GM23248 (cell line): ENCODE data around the gene CFAP43. TPM values are rescaled to one million over a fixed set of nuclear protein-coding genes. Genes with fewer than 3 reads are reported as not detected.

Source experiments
- DNase-seq: peaks from one replicate; pipeline ENCODE4 v3.0.0-alpha.2; 2015
- H2AFZ ChIP-seq: fragments of 200-600 bp; sonication (generic); 2 replicates; pipeline ENCODE4 v1.6.1; 2016; ENCODE audit warnings: antibody characterized with exemption
- H3F3A ChIP-seq: fragments of 200-600 bp; sonication (generic); 2 replicates; pipeline ENCODE4 v1.6.1; 2016; ENCODE audit warnings: mild to moderate bottlenecking, antibody characterized with exemption, mixed run types; ENCODE audit not compliant: insufficient read depth
- H3K27ac ChIP-seq: fragments of 200-600 bp; sonication (generic); 2 replicates; pipeline ENCODE4 v1.5.1; 2016; ENCODE audit warnings: mild to moderate bottlenecking
- H3K27me3 ChIP-seq: fragments of 200-600 bp; sonication (generic); replicated peaks from 2 replicates; pipeline ENCODE4 v1.6.1; 2016; ENCODE audit warnings: mild to moderate bottlenecking; ENCODE audit not compliant: insufficient read depth
- H3K36me3 ChIP-seq: fragments of 200-600 bp; sonication (generic); 2 replicates; pipeline ENCODE4 v1.6.1; 2016; ENCODE audit warnings: low read depth, mild to moderate bottlenecking
- H3K4me1 ChIP-seq: fragments of 200-600 bp; sonication (generic); 2 replicates; pipeline ENCODE4 v1.6.1; 2016; ENCODE audit warnings: mild to moderate bottlenecking; ENCODE audit not compliant: insufficient read depth
- H3K4me2 ChIP-seq: fragments of 200-600 bp; sonication (generic); one replicate; pipeline ENCODE4 v1.6.1; 2016; ENCODE audit warnings: mild to moderate bottlenecking; ENCODE audit not compliant: unreplicated experiment
- H3K4me3 ChIP-seq: fragments of 200-600 bp; sonication (generic); 2 replicates; pipeline ENCODE4 v1.5.1; 2016; ENCODE audit warnings: mild to moderate bottlenecking
- H3K79me2 ChIP-seq: fragments of 200-600 bp; sonication (generic); 2 replicates; pipeline ENCODE4 v1.6.1; 2016; ENCODE audit warnings: mild to moderate bottlenecking; ENCODE audit not compliant: insufficient read depth
- H3K9ac ChIP-seq: fragments of 200-600 bp; sonication (generic); 2 replicates; pipeline ENCODE4 v1.6.1; 2016; ENCODE audit warnings: mild to moderate bottlenecking
- H3K9me2 ChIP-seq: fragments of 200-600 bp; sonication (generic); 2 replicates; pipeline ENCODE4 v1.6.1; 2016; ENCODE audit warnings: mixed run types, mild to moderate bottlenecking, moderate library complexity; ENCODE audit not compliant: insufficient read depth
- H3K9me3 ChIP-seq: fragments of 200-600 bp; sonication (generic); one replicate; pipeline ENCODE4 v1.6.1; 2017; ENCODE audit warnings: low read depth
- H4K20me1 ChIP-seq: fragments of 200-600 bp; sonication (generic); 2 replicates; pipeline ENCODE4 v1.6.0; 2016; ENCODE audit not compliant: insufficient read depth
- EZH2 ChIP-seq: fragments of 200-600 bp; sonication (generic); IDR thresholded peaks from 2 replicates; pipeline ENCODE4 v1.6.1; 2018; ENCODE audit warnings: antibody characterized with exemption, mild to moderate bottlenecking; ENCODE audit not compliant: insufficient read depth, poor library complexity, severe bottlenecking
- EZH2phosphoT487 ChIP-seq: fragments of 200-600 bp; sonication (generic); IDR thresholded peaks from 2 replicates; pipeline ENCODE4 v1.6.1; 2018; ENCODE audit warnings: antibody characterized with exemption, moderate library complexity, mild to moderate bottlenecking, low read depth; ENCODE audit not compliant: insufficient read depth
- WGBS, 2 experiments: methylation state at CpG; one replicate each; pipeline ENCODE4 v1.1.6; 2015 to 2017; ENCODE audit warnings: low lambda C conversion rate in 2 of 2, low coverage in 1 of 2; ENCODE audit errors: missing lambda C conversion rate in 2 of 2; 5-methylcytosine and 5-hydroxymethylcytosine counted together
- in situ Hi-C: fragments of 300-500 bp; cut with MboI; formaldehyde crosslinking; loops from 2 replicates; pipeline ENCODE4 v1.15.0; 2020
- polyA plus RNA-seq: library from polyadenylated mRNA; unstranded; fragments of >200 nt; fragmentation: Nextera tagmentation; extraction: Ambion mirVana; gene quantifications from 2 replicates; pipeline ENCODE4 v1.2.1, GENCODE V29; 2016
- total RNA-seq: library from RNA; depleted of rRNA; stranded (reverse); fragments of >200 nt; shearing (Covaris generic); gene quantifications from 2 replicates; pipeline ENCODE4 v1.2.3, GENCODE V29; 2014

CFAP43 gene
- total and polyA plus RNA-seq, 2 experiments from 2014 or later = 0.14 TPM; not detected in 1

DNA sequence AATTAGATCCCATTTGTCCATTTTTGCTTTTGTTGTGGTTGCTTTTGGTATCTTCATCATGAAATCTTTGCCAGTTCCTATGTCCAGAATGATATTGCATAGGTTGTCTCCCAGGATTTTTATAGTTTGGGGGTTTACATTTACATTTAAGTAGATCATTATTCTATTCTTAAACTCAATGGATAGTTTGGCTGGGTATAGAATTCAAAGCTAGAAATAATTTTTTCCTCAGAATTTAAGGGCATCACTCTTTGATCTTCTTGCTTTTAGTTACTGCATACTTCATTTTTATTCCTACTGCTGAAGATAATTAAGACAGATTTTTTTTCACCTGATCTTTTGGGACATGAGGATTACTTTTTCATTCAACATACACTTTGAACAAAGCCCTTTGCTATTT is 80.4 kb downstream of the CFAP43 start:
- no peaks in the 10 kb centered on the region for H3F3A ChIP-seq
- no peak for TF ChIP-seq EZH2phosphoT487
- TF ChIP-seq EZH2 = no peak
- no peaks in the 10 kb centered on the region for H3K79me2 ChIP-seq
- H3K9me3 ChIP-seq = no peaks in the 10 kb centered on the region
- no peak for DNase-seq
- in situ Hi-C loops = no loop called here
- no peaks in the 10 kb centered on the region for H3K9me2 ChIP-seq
- no peak overlapping the region for H2AFZ ChIP-seq
- no peak overlapping the region for H3K27ac ChIP-seq
- no peaks in the 10 kb centered on the region for H3K4me1 ChIP-seq
- H4K20me1 ChIP-seq = no peaks in the 10 kb centered on the region
- no peaks in the 10 kb centered on the region for H3K36me3 ChIP-seq
- H3K27me3 ChIP-seq = peaks cover 19% of the 10 kb centered on the region; the same call in 1 of the 2 replicates
- H3K4me3 ChIP-seq = no peak overlapping the region
- no peak overlapping the region for H3K4me2 ChIP-seq
- no peak overlapping the region for H3K9ac ChIP-seq

DNA sequence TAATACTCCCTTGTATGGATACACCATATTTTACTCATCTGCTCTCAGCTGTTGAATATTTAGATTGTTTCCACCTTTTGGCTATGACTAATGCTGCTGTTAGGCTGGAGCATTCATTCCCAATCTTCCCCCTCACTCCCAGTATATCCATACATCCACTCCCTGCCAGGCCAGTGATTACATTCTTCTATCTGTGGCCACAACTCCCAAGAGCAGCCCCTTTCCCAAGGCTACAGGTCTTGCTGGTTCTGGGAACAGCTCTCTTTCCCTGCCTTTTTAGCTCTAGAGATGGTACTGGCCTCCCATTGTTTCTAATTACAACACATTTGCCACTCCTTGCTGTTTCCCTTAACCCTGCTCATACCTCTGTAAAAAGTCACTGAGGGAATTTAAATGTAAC is 82.0 kb downstream of the CFAP43 start:
- Histone ChIP-seq H3K4me3 (no peak overlapping the region), H3K4me1 (no peaks in the 10 kb centered on the region), H3K9me3 (no peaks in the 10 kb centered on the region), H3K9ac (no peak overlapping the region), H3K27ac (no peak overlapping the region), H3K27me3 (peaks cover 28% of the 10 kb centered on the region), H3K79me2 (no peaks in the 10 kb centered on the region), H3K4me2 (no peak overlapping the region), H3F3A (no peaks in the 10 kb centered on the region), H3K36me3 (no peaks in the 10 kb centered on the region), H4K20me1 (no peaks in the 10 kb centered on the region), H3K9me2 (no peaks in the 10 kb centered on the region), H2AFZ (no peak overlapping the region)
- no peak for TF ChIP-seq EZH2phosphoT487
- no peak for TF ChIP-seq EZH2
- in situ Hi-C loops = no loop called here
- no peak for DNase-seq

DNA sequence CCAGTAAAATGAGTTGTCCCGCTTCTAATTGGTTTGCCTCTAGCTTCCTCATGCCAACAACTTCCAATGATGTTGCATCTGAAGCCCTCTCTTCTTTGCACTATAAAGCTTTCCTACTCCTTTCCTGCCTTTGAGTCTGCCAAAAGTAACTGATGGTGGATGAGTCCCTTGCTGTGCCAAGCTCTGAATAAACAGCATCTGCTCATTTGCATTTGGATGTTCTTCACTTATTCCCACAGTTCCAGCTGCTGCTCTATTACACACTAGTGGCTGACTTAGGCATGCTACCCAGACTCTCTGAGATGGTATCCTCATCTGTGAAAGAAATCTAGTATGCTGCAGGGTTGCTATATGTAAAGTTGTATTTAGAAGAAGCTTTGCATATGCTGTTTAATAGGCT is 85.3 kb downstream of the CFAP43 start:
- WGBS, 2 experiments = 36 to 38% methylated on average over 1 of the region's 1 CpG
- H4K20me1 ChIP-seq = no peaks in the 10 kb centered on the region
- no peak overlapping the region for H3K9ac ChIP-seq
- H3K4me3 ChIP-seq = no peak overlapping the region
- TF ChIP-seq EZH2 (no peak), EZH2phosphoT487 (no peak)
- no peak overlapping the region for H3K27ac ChIP-seq
- no peaks in the 10 kb centered on the region for H3K4me1 ChIP-seq
- no peaks in the 10 kb centered on the region for H3F3A ChIP-seq
- in situ Hi-C loops = no loop called here
- no peak overlapping the region for H2AFZ ChIP-seq
- DNase-seq = no peak
- no peaks in the 10 kb centered on the region for H3K36me3 ChIP-seq
- H3K9me3 ChIP-seq = no peaks in the 10 kb centered on the region
- peaks cover 34% of the 10 kb centered on the region for H3K27me3 ChIP-seq
- no peak overlapping the region for H3K4me2 ChIP-seq
- no peaks in the 10 kb centered on the region for H3K79me2 ChIP-seq
- no peaks in the 10 kb centered on the region for H3K9me2 ChIP-seq

DNA sequence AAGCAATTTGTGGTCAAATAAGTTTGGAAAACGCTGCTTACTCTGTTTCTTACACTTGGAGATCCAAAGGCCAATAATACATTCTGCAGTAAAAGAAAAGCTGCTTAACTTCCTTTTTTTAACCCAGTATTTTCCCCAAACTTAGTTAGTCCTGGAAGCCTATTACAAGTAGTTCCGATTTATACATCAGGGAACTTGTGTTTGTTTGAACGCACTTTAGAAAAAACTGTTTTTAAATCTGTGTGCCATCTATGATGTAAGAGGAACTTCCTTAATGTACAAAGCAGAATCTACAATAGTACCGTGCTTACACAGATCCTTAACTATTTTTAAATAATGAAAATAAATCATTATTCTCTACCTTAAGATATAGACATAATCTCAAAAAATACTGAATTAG is 87.2 kb downstream of the CFAP43 start:
- no peak overlapping the region for H3K4me2 ChIP-seq
- peaks cover 34% of the 10 kb centered on the region for H3K27me3 ChIP-seq
- in situ Hi-C loops = no loop called here
- H2AFZ ChIP-seq = no peak overlapping the region
- H3F3A ChIP-seq = no peaks in the 10 kb centered on the region
- no peaks in the 10 kb centered on the region for H3K36me3 ChIP-seq
- no peaks in the 10 kb centered on the region for H3K9me3 ChIP-seq
- TF ChIP-seq EZH2 (no peak), EZH2phosphoT487 (no peak)
- H3K79me2 ChIP-seq = no peaks in the 10 kb centered on the region
- DNase-seq = no peak
- H4K20me1 ChIP-seq = no peaks in the 10 kb centered on the region
- H3K4me1 ChIP-seq = no peaks in the 10 kb centered on the region
- no peak overlapping the region for H3K27ac ChIP-seq
- no peak overlapping the region for H3K4me3 ChIP-seq
- WGBS, 2 experiments = 74 to 76% methylated on average over 4 of the region's 4 CpGs
- H3K9me2 ChIP-seq = no peaks in the 10 kb centered on the region
- no peak overlapping the region for H3K9ac ChIP-seq

DNA sequence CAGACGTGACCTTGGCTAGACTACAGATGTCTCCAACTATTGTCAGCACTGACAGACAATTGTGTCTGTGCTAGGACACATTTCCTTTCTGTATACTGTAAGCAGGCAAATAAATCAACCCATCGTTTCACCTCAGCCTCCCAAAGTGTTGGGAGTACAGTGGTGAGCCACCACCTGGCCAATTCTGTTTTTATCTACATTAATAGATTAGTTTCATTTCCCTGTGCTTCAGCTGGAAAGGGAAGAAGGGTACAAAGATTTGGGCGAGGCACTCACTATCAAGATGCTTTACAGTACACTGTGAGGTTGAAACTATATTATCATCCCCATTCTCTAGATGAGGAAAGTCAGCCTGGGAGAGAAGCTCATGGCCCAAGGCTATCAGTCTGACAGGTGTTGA is 88.3 kb downstream of the CFAP43 start:
- in situ Hi-C loops = no loop called here

More for the DNA sequence above, 88.3 kb downstream of the CFAP43 start:
- Histone ChIP-seq H3K9me2 (no peaks in the 10 kb centered on the region), H3F3A (no peaks in the 10 kb centered on the region), H3K9me3 (no peaks in the 10 kb centered on the region), H3K4me2 (no peak overlapping the region), H3K36me3 (no peaks in the 10 kb centered on the region), H3K27me3 (peaks cover 34% of the 10 kb centered on the region), H3K79me2 (no peaks in the 10 kb centered on the region), H4K20me1 (no peaks in the 10 kb centered on the region), H2AFZ (no peak overlapping the region), H3K27ac (no peak overlapping the region), H3K9ac (no peak overlapping the region), H3K4me3 (no peak overlapping the region), H3K4me1 (no peaks in the 10 kb centered on the region)
- TF ChIP-seq EZH2 = no peak
- TF ChIP-seq EZH2phosphoT487 = no peak
- 74 to 77% methylated on average over 3 of the region's 3 CpGs for WGBS, 2 experiments
- no peak for DNase-seq
